ENCODE measurements around the gene FAXC. TPM values are rescaled to one million over a fixed set of nuclear protein-coding genes. Genes with fewer than 3 reads are reported as not detected.

Gene FAXC
- total RNA-seq, 1 donor from 2014 or later = 5.3 TPM

DNA sequence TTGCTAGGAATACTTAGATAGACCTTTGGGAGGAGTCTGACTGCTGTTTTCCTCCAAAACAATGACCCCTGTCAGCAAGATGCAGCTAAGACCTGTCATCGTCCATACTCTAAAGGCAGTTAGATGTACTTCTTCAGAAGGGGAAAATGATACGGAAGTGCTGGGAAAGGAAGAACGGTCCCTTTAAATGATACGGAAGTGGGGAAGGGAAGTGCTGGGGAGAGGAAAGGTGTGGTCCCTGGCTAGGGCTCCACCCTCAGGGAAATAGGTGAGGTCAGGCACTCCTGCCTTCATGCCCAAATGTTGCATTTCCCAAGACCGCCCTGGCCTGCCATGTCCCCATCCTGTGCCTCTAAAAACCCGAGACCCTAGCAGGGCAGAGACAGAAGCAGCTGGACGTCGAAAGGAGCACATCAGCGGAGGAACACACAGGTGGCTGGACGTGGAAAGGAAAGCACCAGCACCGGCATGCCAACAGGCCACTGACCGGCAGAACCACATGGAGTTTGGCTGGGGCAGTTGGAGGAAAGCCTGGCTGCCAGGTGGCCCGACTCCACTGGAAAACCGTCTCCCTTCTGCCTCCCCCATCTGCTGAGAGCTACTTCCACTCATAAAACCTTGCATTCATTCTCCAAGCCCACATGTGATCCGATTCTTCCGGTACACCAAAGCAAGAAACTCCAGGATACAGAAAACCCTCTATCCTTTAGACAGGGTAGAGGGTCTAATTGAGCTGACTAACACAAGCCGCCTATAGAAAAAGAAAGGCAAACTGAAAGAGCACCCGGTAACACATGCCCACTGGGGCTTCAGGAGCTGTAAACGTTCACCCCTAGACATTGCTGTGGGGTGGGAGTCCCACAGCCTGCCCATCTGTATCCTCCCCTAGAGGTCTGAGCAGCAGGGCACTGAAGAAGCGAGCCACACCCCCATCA, 94.6 kb downstream of the FAXC start:
- Histone ChIP-seq H3K27me3 (ENCODE audit: control insufficient read depth, insufficient read depth, low read length) (no peaks in the 10 kb centered on the region), H3K4me3 (ENCODE audit: low read depth, low read length) (no peak overlapping the region), H3K36me3 (ENCODE audit: control insufficient read depth, insufficient read depth, low read length) (no peaks in the 10 kb centered on the region)
- TF ChIP-seq, protein P1, sequence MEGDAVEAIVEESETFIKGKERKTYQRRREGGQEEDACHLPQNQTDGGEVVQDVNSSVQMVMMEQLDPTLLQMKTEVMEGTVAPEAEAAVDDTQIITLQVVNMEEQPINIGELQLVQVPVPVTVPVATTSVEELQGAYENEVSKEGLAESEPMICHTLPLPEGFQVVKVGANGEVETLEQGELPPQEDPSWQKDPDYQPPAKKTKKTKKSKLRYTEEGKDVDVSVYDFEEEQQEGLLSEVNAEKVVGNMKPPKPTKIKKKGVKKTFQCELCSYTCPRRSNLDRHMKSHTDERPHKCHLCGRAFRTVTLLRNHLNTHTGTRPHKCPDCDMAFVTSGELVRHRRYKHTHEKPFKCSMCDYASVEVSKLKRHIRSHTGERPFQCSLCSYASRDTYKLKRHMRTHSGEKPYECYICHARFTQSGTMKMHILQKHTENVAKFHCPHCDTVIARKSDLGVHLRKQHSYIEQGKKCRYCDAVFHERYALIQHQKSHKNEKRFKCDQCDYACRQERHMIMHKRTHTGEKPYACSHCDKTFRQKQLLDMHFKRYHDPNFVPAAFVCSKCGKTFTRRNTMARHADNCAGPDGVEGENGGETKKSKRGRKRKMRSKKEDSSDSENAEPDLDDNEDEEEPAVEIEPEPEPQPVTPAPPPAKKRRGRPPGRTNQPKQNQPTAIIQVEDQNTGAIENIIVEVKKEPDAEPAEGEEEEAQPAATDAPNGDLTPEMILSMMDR (IDR thresholded peaks at IDR 0.05; ENCODE audit: insufficient read depth, low read length, severe bottlenecking) = no peak
- FAIRE-seq = no peak
- DNase-seq (ENCODE audit: low read depth) = no peak

DNA sequence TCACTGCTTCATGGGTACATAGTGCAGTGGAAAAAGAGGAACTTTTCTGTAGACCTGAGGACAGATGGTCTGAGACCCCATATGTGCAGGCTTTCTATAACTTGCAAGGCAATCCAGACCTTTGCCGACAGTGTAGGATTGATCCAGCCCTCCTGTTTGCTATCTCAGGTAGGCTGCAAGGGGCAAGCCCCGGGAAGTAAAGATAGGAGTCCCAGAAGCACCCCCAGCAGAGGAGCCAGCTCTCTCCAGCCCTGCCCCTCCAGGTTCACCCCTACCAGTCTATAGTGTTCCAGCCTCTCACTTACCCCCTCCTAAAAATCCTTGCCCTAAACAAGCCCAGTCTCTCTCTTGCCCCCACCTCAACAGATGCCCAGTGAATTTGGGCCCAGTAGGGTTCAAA, 96.2 kb downstream of the FAXC start:
- DNase-seq (ENCODE audit: low read depth) (no peak), FAIRE-seq (no peak)
- Histone ChIP-seq H3K36me3 (ENCODE audit: control insufficient read depth, insufficient read depth, low read length) (no peaks in the 10 kb centered on the region), H3K27me3 (ENCODE audit: control insufficient read depth, insufficient read depth, low read length) (no peaks in the 10 kb centered on the region), H3K4me3 (ENCODE audit: low read depth, low read length) (no peak overlapping the region)
- TF ChIP-seq, protein P1 (IDR thresholded peaks at IDR 0.05; ENCODE audit: insufficient read depth, low read length, severe bottlenecking) = no peak

DNA sequence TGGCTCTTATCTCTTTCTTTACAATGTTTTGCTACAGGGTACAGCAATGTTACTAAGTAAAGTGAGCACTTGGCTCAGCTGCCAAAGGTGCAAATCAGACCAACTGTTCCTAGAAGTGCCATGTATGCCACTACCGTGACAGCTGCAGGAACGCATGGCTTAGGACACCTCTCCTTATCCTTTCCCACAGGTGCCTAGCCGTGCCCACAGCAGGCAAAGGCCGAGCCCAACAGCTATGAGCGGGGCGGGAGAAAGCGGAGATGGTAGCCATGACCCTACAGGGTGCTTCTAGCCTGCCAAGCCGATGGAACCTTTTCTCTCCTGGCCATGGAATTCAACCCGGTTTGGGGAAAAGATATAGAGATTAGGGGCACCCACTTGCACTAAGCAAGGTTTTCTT, 97.1 kb downstream of the FAXC start:
- TF ChIP-seq, protein P1 (IDR thresholded peaks at IDR 0.05; ENCODE audit: insufficient read depth, low read length, severe bottlenecking) = no peak
- no peak for FAIRE-seq
- Histone ChIP-seq H3K27me3 (ENCODE audit: control insufficient read depth, insufficient read depth, low read length) (no peaks in the 10 kb centered on the region), H3K4me3 (ENCODE audit: low read depth, low read length) (no peak overlapping the region), H3K36me3 (ENCODE audit: control insufficient read depth, insufficient read depth, low read length) (no peaks in the 10 kb centered on the region)
- no peak for DNase-seq (ENCODE audit: low read depth)

DNA sequence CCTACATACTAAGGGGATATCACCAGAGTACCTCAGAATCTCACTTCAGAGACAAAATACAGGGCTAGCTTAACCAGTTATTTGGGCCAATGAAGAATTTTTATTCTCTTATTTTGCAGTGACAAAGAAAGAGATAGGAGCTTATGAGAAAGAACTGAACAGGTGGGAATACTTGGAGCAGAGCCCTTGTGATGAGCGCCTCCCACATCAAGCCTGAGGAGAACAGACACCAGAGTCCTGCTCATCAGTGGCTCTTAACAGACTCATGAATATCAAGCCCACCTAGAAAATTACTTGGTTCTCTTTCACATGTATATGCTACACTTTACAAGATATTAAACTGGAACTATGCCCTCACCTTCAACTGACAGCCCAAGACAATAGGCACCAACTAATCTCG, 99.0 kb downstream of the FAXC start:
- Histone ChIP-seq H3K36me3 (ENCODE audit: control insufficient read depth, insufficient read depth, low read length) (no peaks in the 10 kb centered on the region), H3K27me3 (ENCODE audit: control insufficient read depth, insufficient read depth, low read length) (no peaks in the 10 kb centered on the region), H3K4me3 (ENCODE audit: low read depth, low read length) (no peak overlapping the region)
- DNase-seq (ENCODE audit: low read depth) = no peak
- TF ChIP-seq, protein P1 (IDR thresholded peaks at IDR 0.05; ENCODE audit: insufficient read depth, low read length, severe bottlenecking) = no peak
- no peak for FAIRE-seq

DNA sequence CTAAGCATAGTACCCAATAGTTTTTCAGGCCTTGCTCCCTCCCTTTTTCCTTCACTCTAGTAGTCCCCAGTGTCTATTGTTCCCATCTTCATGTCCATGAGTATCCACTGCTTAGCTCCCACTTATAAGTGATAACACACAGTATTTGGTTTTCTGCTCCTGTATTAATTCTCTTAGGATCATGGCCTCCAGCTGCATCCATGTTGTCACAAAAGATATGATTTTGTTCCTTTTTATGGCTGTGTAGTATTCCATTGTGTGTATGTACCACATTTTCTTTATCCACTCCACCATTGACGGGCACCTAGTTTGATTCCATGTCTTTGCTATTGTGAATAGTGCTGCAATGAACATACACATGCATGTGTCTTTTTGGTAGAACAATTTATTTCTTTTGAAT, 102.9 kb downstream of the FAXC start:
- no peaks in the 10 kb centered on the region for H3K36me3 ChIP-seq (ENCODE audit: control insufficient read depth, insufficient read depth, low read length)
- no peak overlapping the region for H3K4me3 ChIP-seq (ENCODE audit: low read depth, low read length)
- FAIRE-seq (no peak), DNase-seq (ENCODE audit: low read depth) (no peak)
- no peaks in the 10 kb centered on the region for H3K27me3 ChIP-seq (ENCODE audit: control insufficient read depth, insufficient read depth, low read length)
- TF ChIP-seq, protein P1 (IDR thresholded peaks at IDR 0.05; ENCODE audit: insufficient read depth, low read length, severe bottlenecking) = no peak
